SU-DHL-6 (cell line): ENCODE results near the gene EHHADH.

Source experiments
- H2AFZ ChIP-seq: fragments of 200-600 bp; sonication (generic); 2 replicates; pipeline ENCODE4 v1.6.1; 2014; ENCODE audit warnings: low read depth, mild to moderate bottlenecking, moderate library complexity, mixed read lengths, antibody characterized with exemption, low read length; ENCODE audit not compliant: severe bottlenecking
- H3F3A ChIP-seq: fragments of 200-600 bp; shearing (Covaris generic); 2 replicates; pipeline ENCODE4 v1.6.0; 2016; ENCODE audit warnings: antibody characterized with exemption, mild to moderate bottlenecking; ENCODE audit not compliant: insufficient read depth
- H3K27ac ChIP-seq: fragments of 200-600 bp; sonication (generic); 2 replicates; pipeline ENCODE4 v1.5.1; 2016; ENCODE audit warnings: low read depth, mild to moderate bottlenecking, low read length, moderate library complexity, mixed read lengths
- H3K27me3 ChIP-seq: fragments of 200-600 bp; sonication (generic), shearing (Covaris generic); 2 replicates; pipeline ENCODE4 v1.6.0; 2014; ENCODE audit warnings: mild to moderate bottlenecking, low read length
- H3K36me3 ChIP-seq: fragments of 200-600 bp; sonication (generic); 2 replicates; pipeline ENCODE4 v1.6.1; 2014; ENCODE audit warnings: mild to moderate bottlenecking, low read length, mixed read lengths
- H3K4me2 ChIP-seq: fragments of 300-600, 200-600 bp; shearing (Covaris generic), sonication (generic); 2 replicates; pipeline ENCODE4 v1.6.0; 2014; ENCODE audit warnings: low read length, low read depth, mild to moderate bottlenecking; ENCODE audit not compliant: poor library complexity, severe bottlenecking
- H3K4me3 ChIP-seq: fragments of 200-600 bp; sonication (generic); 2 replicates; pipeline ENCODE4 v1.5.1; 2014; ENCODE audit warnings: antibody characterized with exemption, low read length, mild to moderate bottlenecking, mixed read lengths; ENCODE audit not compliant: insufficient read depth, poor library complexity, severe bottlenecking
- H3K79me2 ChIP-seq: fragments of 200-600 bp; sonication (generic); 2 replicates; pipeline ENCODE4 v1.6.1; 2014; ENCODE audit warnings: mild to moderate bottlenecking, low read length, moderate library complexity; ENCODE audit not compliant: insufficient read depth
- H3K9ac ChIP-seq: fragments of 200-600 bp; sonication (generic); 2 replicates; pipeline ENCODE4 v1.7.0; 2014; ENCODE audit warnings: mild to moderate bottlenecking, low read length
- H3K9me2 ChIP-seq: fragments of 200-600 bp; sonication (generic); replicated peaks from 2 replicates; pipeline ENCODE4 v1.6.1; 2014; ENCODE audit warnings: low read length; ENCODE audit not compliant: insufficient read depth
- H3K9me3 ChIP-seq: fragments of 200-600 bp; sonication (generic); 2 replicates; pipeline ENCODE4 v1.6.1; 2014; ENCODE audit warnings: low read length, mixed read lengths; ENCODE audit not compliant: insufficient read depth
- H4K20me1 ChIP-seq: fragments of 200-600 bp; sonication (generic); 2 replicates; pipeline ENCODE4 v1.6.1; 2014; ENCODE audit warnings: low read depth, mild to moderate bottlenecking, antibody characterized with exemption, low read length, moderate library complexity, mixed read lengths
- CTCF ChIP-seq: fragments of 200-600 bp; sonication (generic); IDR thresholded peaks from one replicate; pipeline ENCODE4 v1.5.1; 2017; ENCODE audit warnings: antibody characterized with exemption, mild to moderate bottlenecking, low read length, moderate library complexity; ENCODE audit not compliant: insufficient read depth, poor library complexity, severe bottlenecking
- EZH2phosphoT487 ChIP-seq: fragments of 200-600 bp; sonication (generic), shearing (Covaris generic); conservative IDR thresholded peaks from 2 replicates; pipeline ENCODE4 v1.6.1; 2018; ENCODE audit warnings: mild to moderate bottlenecking, antibody characterized with exemption, low read length, moderate library complexity, mixed read lengths

Gene EHHADH

GRCh38 chr3:185225080-185225479, 28.8 kb downstream of the EHHADH start:
- H3F3A ChIP-seq = no peaks in the 10 kb centered on the region
- no peak overlapping the region for H3K4me2 ChIP-seq
- no peaks in the 10 kb centered on the region for H3K27me3 ChIP-seq
- no peak overlapping the region for H3K27ac ChIP-seq
- no peaks in the 10 kb centered on the region for H3K9me3 ChIP-seq
- no peak overlapping the region for H3K4me3 ChIP-seq
- no peaks in the 10 kb centered on the region for H4K20me1 ChIP-seq
- H3K9me2 ChIP-seq = no peaks in the 10 kb centered on the region
- no peaks in the 10 kb centered on the region for H3K79me2 ChIP-seq
- TF ChIP-seq CTCF (no peak), EZH2phosphoT487 (no peak)
- H3K36me3 ChIP-seq = no peaks in the 10 kb centered on the region
- H2AFZ ChIP-seq = no peak overlapping the region
- H3K9ac ChIP-seq = no peak overlapping the region

- no peak for TF ChIP-seq CTCF
- TF ChIP-seq EZH2phosphoT487 = no peak
- Histone ChIP-seq H4K20me1 (no peaks in the 10 kb centered on the region), H3K27ac (no peak overlapping the region)
These were observed 32.6 kb downstream of the EHHADH start for GRCh38 chr3:185221203-185221602.

GRCh38 chr3:185216607-185216958, 37.3 kb downstream of the EHHADH start:
- no peaks in the 10 kb centered on the region for H3F3A ChIP-seq
- H3K4me3 ChIP-seq = no peak overlapping the region

More at GRCh38 chr3:185221203-185221602, 32.6 kb downstream of the EHHADH start:
- Histone ChIP-seq H3K9me3 (no peaks in the 10 kb centered on the region), H3F3A (no peaks in the 10 kb centered on the region), H3K36me3 (no peaks in the 10 kb centered on the region), H3K27me3 (no peaks in the 10 kb centered on the region), H2AFZ (no peak overlapping the region), H3K79me2 (no peaks in the 10 kb centered on the region), H3K9ac (no peak overlapping the region), H3K9me2 (no peaks in the 10 kb centered on the region), H3K4me3 (no peak overlapping the region), H3K4me2 (no peak overlapping the region)

More at GRCh38 chr3:185216607-185216958, 37.3 kb downstream of the EHHADH start:
- H3K4me2 ChIP-seq = no peak overlapping the region
- no peak overlapping the region for H2AFZ ChIP-seq
- no peak overlapping the region for H3K9ac ChIP-seq
- H3K36me3 ChIP-seq = no peaks in the 10 kb centered on the region
- no peak overlapping the region for H3K27ac ChIP-seq
- no peaks in the 10 kb centered on the region for H3K27me3 ChIP-seq
- no peaks in the 10 kb centered on the region for H4K20me1 ChIP-seq
- no peaks in the 10 kb centered on the region for H3K9me2 ChIP-seq
- H3K79me2 ChIP-seq = no peaks in the 10 kb centered on the region
- no peaks in the 10 kb centered on the region for H3K9me3 ChIP-seq
- TF ChIP-seq CTCF (no peak), EZH2phosphoT487 (no peak)
